MM.1S (cell line): Measurements from ENCODE around the gene EXOC4.

Source experiments
- DNase-seq: peaks from one replicate; pipeline ENCODE4 v3.0.0-alpha.2; 2015
- H2AFZ ChIP-seq: fragments of 300-600 bp; sonication (generic); 2 replicates; pipeline ENCODE4 v1.6.0; 2016; ENCODE audit warnings: antibody characterized with exemption, low read length
- H3F3A ChIP-seq: fragments of 300-600 bp; sonication (generic); 2 replicates; pipeline ENCODE4 v1.6.1; 2016; ENCODE audit warnings: mild to moderate bottlenecking, antibody characterized with exemption, low read length, moderate library complexity, mixed read lengths; ENCODE audit not compliant: insufficient read depth
- H3K27ac ChIP-seq: fragments of 300-600 bp; sonication (generic); 2 replicates; pipeline ENCODE4 v1.5.1; 2016; ENCODE audit warnings: mild to moderate bottlenecking, low read length
- H3K27me3 ChIP-seq: fragments of 300-600 bp; sonication (generic); replicated peaks from 2 replicates; pipeline ENCODE4 v1.6.0; 2016; ENCODE audit warnings: low read length; ENCODE audit not compliant: insufficient read depth
- H3K36me3 ChIP-seq: fragments of 300-600 bp; sonication (generic); replicated peaks from 2 replicates; pipeline ENCODE4 v1.6.1; 2016; ENCODE audit warnings: mild to moderate bottlenecking, low read length, mixed read lengths; ENCODE audit not compliant: insufficient read depth
- H3K4me1 ChIP-seq: fragments of 300-600 bp; sonication (generic); 2 replicates; pipeline ENCODE4 v1.6.1; 2016; ENCODE audit warnings: low read length, mixed read lengths
- H3K4me2 ChIP-seq: fragments of 300-600 bp; sonication (generic); 2 replicates; pipeline ENCODE4 v1.6.0; 2016; ENCODE audit warnings: low read depth, low read length
- H3K4me3 ChIP-seq: fragments of 300-600 bp; sonication (generic); 2 replicates; pipeline ENCODE4 v1.5.1; 2016; ENCODE audit warnings: low read length, mixed read lengths
- H3K79me2 ChIP-seq: fragments of 300-600 bp; sonication (generic); 2 replicates; pipeline ENCODE4 v1.6.1; 2016; ENCODE audit warnings: mixed run types, low read length, mixed read lengths
- H3K9ac ChIP-seq: fragments of 300-600 bp; sonication (generic); 2 replicates; pipeline ENCODE4 v1.6.1; 2016; ENCODE audit warnings: low read length, mixed read lengths
- H3K9me2 ChIP-seq: fragments of 300-600 bp; sonication (generic); replicated peaks from 2 replicates; pipeline ENCODE4 v1.6.1; 2016; ENCODE audit warnings: mild to moderate bottlenecking, low read length, mixed read lengths; ENCODE audit not compliant: insufficient read depth
- H3K9me3 ChIP-seq: fragments of 300-600 bp; sonication (generic); replicated peaks from 2 replicates; pipeline ENCODE4 v1.6.1; 2016; ENCODE audit warnings: mild to moderate bottlenecking, low read length, mixed read lengths; ENCODE audit not compliant: insufficient read depth
- H4K20me1 ChIP-seq: fragments of 300-600 bp; sonication (generic); 2 replicates; pipeline ENCODE4 v1.6.1; 2016; ENCODE audit warnings: mild to moderate bottlenecking, low read length, moderate library complexity, mixed read lengths; ENCODE audit not compliant: insufficient read depth
- CTCF ChIP-seq: fragments of 300-600 bp; sonication (generic); IDR thresholded peaks from 2 replicates; pipeline ENCODE4 v1.5.1; 2016; ENCODE audit warnings: antibody characterized with exemption, low read length, mixed read lengths
- EZH2 ChIP-seq: fragments of 300-600 bp; sonication (generic); optimal IDR thresholded peaks from 2 replicates; pipeline ENCODE3; 2017; ENCODE audit warnings: low read depth, mild to moderate bottlenecking, antibody characterized with exemption, low read length, mixed read lengths
- EZH2phosphoT487 ChIP-seq: fragments of 300-600 bp; sonication (generic); IDR thresholded peaks from 2 replicates; pipeline ENCODE4 v1.6.1; 2018; ENCODE audit warnings: antibody characterized with exemption, low read length

The EXOC4 gene

GRCh38 chr7:133714654-133715053 is 461.8 kb downstream of the EXOC4 start:
- Histone ChIP-seq H2AFZ (no peak overlapping the region), H3F3A (no peaks in the 10 kb centered on the region), H3K27me3 (no peaks in the 10 kb centered on the region), H3K36me3 (no peaks in the 10 kb centered on the region), H3K79me2 (no peaks in the 10 kb centered on the region), H3K9me3 (no peaks in the 10 kb centered on the region), H4K20me1 (no peaks in the 10 kb centered on the region), H3K4me1 (no peaks in the 10 kb centered on the region), H3K9me2 (no peaks in the 10 kb centered on the region), H3K4me2 (no peak overlapping the region), H3K4me3 (no peak overlapping the region), H3K27ac (no peak overlapping the region), H3K9ac (no peak overlapping the region)
- DNase-seq, result no peak
- TF ChIP-seq EZH2 (no peak), CTCF (no peak), EZH2phosphoT487 (no peak)

GRCh38 chr7:133718131-133718530 is 465.3 kb downstream of the EXOC4 start:
- Histone ChIP-seq H3K9me3 (no peaks in the 10 kb centered on the region), H3K27ac (no peak overlapping the region), H3K9ac (no peak overlapping the region), H3K4me2 (no peak overlapping the region), H3F3A (no peaks in the 10 kb centered on the region), H3K36me3 (no peaks in the 10 kb centered on the region), H3K9me2 (no peaks in the 10 kb centered on the region), H3K79me2 (no peaks in the 10 kb centered on the region), H2AFZ (no peak overlapping the region), H4K20me1 (no peaks in the 10 kb centered on the region), H3K4me3 (no peak overlapping the region), H3K27me3 (no peaks in the 10 kb centered on the region), H3K4me1 (no peaks in the 10 kb centered on the region)
- no peak for DNase-seq
- TF ChIP-seq CTCF, result no peak
- no peak for TF ChIP-seq EZH2phosphoT487
- no peak for TF ChIP-seq EZH2

GRCh38 chr7:133723044-133723443 is 470.2 kb downstream of the EXOC4 start:
- no peak for DNase-seq
- no peaks in the 10 kb centered on the region for H3K4me1 ChIP-seq

GRCh38 chr7:133724148-133724547 is 471.3 kb downstream of the EXOC4 start:
- H3K27ac ChIP-seq, result no peak overlapping the region
- no peak for DNase-seq
- H3K36me3 ChIP-seq, result no peaks in the 10 kb centered on the region
- no peaks in the 10 kb centered on the region for H3F3A ChIP-seq
- H3K4me1 ChIP-seq, result no peaks in the 10 kb centered on the region
- no peak overlapping the region for H2AFZ ChIP-seq
- no peak overlapping the region for H3K4me2 ChIP-seq
- H4K20me1 ChIP-seq, result no peaks in the 10 kb centered on the region
- no peak overlapping the region for H3K4me3 ChIP-seq
- TF ChIP-seq EZH2 (no peak), EZH2phosphoT487 (no peak), CTCF (no peak)
- no peaks in the 10 kb centered on the region for H3K79me2 ChIP-seq
- no peaks in the 10 kb centered on the region for H3K9me3 ChIP-seq
- H3K9me2 ChIP-seq, result no peaks in the 10 kb centered on the region
- H3K9ac ChIP-seq, result no peak overlapping the region
- H3K27me3 ChIP-seq, result no peaks in the 10 kb centered on the region

More at GRCh38 chr7:133723044-133723443, 470.2 kb downstream of the EXOC4 start:
- Histone ChIP-seq H3K27me3 (no peaks in the 10 kb centered on the region), H3K79me2 (no peaks in the 10 kb centered on the region), H3F3A (no peaks in the 10 kb centered on the region), H3K27ac (no peak overlapping the region), H2AFZ (no peak overlapping the region), H3K36me3 (no peaks in the 10 kb centered on the region), H3K4me2 (no peak overlapping the region), H3K9me2 (no peaks in the 10 kb centered on the region), H3K4me3 (no peak overlapping the region), H3K9ac (no peak overlapping the region), H3K9me3 (no peaks in the 10 kb centered on the region), H4K20me1 (no peaks in the 10 kb centered on the region)
- no peak for TF ChIP-seq EZH2phosphoT487
